GM18861 (cell line): ENCODE measurements around the gene MUC5AC.

ENCODE experiments used
- ATAC-seq: cut with Tn5 transposase; IDR thresholded peaks from one replicate; pipeline ENCODE4 v1.9.1; 2021; ENCODE audit not compliant: unreplicated experiment

MUC5AC gene

GRCh38 chr11:1224111-1224490 is 66.3 kb downstream of the MUC5AC start:
- no peak for ATAC-seq

- no peak for ATAC-seq
These were observed 67.0 kb downstream of the MUC5AC start for GRCh38 chr11:1224491-1225385.

- ATAC-seq, result no peak
These were observed 67.9 kb downstream of the MUC5AC start for GRCh38 chr11:1225386-1226225.

- ATAC-seq, result no peak
These were observed 68.7 kb downstream of the MUC5AC start for GRCh38 chr11:1226226-1226985.

GRCh38 chr11:1226986-1227550 is 69.3 kb downstream of the MUC5AC start:
- ATAC-seq, result no peak

GRCh38 chr11:1227551-1228100 is 69.9 kb downstream of the MUC5AC start:
- ATAC-seq, result no peak

- ATAC-seq, result no peak
These were observed 70.5 kb downstream of the MUC5AC start for GRCh38 chr11:1228101-1228821.

- ATAC-seq, result no peak
These were observed 71.2 kb downstream of the MUC5AC start for GRCh38 chr11:1228921-1229451.

- ATAC-seq, result no peak
These were observed 71.8 kb downstream of the MUC5AC start for GRCh38 chr11:1229471-1230120.

- ATAC-seq, result no peak
These were observed 72.3 kb downstream of the MUC5AC start for GRCh38 chr11:1230121-1230455.

- no peak for ATAC-seq
These were observed 73.0 kb downstream of the MUC5AC start for GRCh38 chr11:1230456-1231395.

- ATAC-seq, result no peak
These were observed 73.8 kb downstream of the MUC5AC start for GRCh38 chr11:1231396-1232020.

GRCh38 chr11:1232021-1232882 is 74.5 kb downstream of the MUC5AC start:
- no peak for ATAC-seq

GRCh38 chr11:1232883-1233321 is 75.1 kb downstream of the MUC5AC start:
- ATAC-seq, result no peak

GRCh38 chr11:1233351-1234053 is 75.7 kb downstream of the MUC5AC start:
- ATAC-seq, result no peak

- no peak for ATAC-seq
These were observed 76.4 kb downstream of the MUC5AC start for GRCh38 chr11:1234054-1234720.
